Tibial nerve (tissue), 4 donors: ENCODE measurements around the gene CMKLR1.

ENCODE experiments used
- EP300 ChIP-seq, 2 donors: sonication (generic); formaldehyde crosslinking; IDR thresholded peaks; one replicate each; pipeline ENCODE4 v1.6.1; 2017; ENCODE audit warnings: antibody characterized with exemption in 2 of 2, mild to moderate bottlenecking in 1 of 2
- POLR2A ChIP-seq, 2 donors: fragments of 450-650 bp; IDR thresholded peaks; one replicate each; pipeline ENCODE4 v1.6.1; 2017; ENCODE audit warnings: antibody characterized with exemption in 2 of 2, mild to moderate bottlenecking in 2 of 2, moderate library complexity in 2 of 2
- TF ChIP-seq, protein P1 (sequence below), 5 experiments: fragments of 200-600 bp in 3 of 5; fragments of 450-650 bp in 2 of 5; sonication (generic) in 3 of 5; IDR thresholded peaks; one replicate each; pipeline ENCODE4 v1.5.1; 2016 to 2019; ENCODE audit warnings: antibody characterized with exemption in 5 of 5, mild to moderate bottlenecking in 3 of 5, moderate library complexity in 2 of 5

DNA sequence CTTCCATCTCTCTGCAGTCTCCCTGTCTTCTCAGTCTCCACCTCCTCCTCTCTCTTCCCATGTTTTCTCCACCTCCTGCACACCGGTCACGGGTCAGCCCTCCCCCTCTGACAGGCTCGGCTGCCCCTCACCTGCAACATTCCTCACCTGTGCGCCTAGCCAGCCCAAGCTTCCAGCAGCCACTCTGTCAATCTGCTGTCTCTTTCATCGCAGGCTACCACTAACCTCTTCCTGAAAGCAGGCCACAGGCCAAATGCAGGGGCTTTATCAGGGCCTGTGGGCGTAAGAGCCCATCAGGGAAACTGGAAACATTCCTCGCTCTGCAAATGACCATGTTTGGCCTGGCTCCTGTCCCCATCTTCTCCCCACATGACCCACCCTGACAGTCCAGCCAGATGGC lies 34.5 kb downstream of the CMKLR1 start:
- TF ChIP-seq, protein P1, sequence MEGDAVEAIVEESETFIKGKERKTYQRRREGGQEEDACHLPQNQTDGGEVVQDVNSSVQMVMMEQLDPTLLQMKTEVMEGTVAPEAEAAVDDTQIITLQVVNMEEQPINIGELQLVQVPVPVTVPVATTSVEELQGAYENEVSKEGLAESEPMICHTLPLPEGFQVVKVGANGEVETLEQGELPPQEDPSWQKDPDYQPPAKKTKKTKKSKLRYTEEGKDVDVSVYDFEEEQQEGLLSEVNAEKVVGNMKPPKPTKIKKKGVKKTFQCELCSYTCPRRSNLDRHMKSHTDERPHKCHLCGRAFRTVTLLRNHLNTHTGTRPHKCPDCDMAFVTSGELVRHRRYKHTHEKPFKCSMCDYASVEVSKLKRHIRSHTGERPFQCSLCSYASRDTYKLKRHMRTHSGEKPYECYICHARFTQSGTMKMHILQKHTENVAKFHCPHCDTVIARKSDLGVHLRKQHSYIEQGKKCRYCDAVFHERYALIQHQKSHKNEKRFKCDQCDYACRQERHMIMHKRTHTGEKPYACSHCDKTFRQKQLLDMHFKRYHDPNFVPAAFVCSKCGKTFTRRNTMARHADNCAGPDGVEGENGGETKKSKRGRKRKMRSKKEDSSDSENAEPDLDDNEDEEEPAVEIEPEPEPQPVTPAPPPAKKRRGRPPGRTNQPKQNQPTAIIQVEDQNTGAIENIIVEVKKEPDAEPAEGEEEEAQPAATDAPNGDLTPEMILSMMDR (IDR thresholded peaks at IDR 0.05) = no peak
- TF ChIP-seq POLR2A (IDR thresholded peaks at IDR 0.05) (no peak), EP300 (IDR thresholded peaks at IDR 0.05) (no peak)
